GM13976 (cell line): ENCODE data around the gene AR.

Source experiments
- DNase-seq: peaks from one replicate; pipeline ENCODE4 v3.0.0; 2012; ENCODE audit warnings: low spot score
- in situ Hi-C: fragments of 300-500 bp; cut with MboI; formaldehyde crosslinking; loops from one replicate; pipeline ENCODE4 v1.12.0; 2022; ENCODE audit warnings: low sequenced_read_pairs, mixed read lengths, inconsistent platforms; ENCODE audit not compliant: unreplicated experiment
- TF ChIP-seq, protein P1 (sequence below): IDR thresholded peaks from 2 replicates; pipeline ENCODE4 v1.5.1; 2012; ENCODE audit warnings: borderline replicate concordance, mild to moderate bottlenecking; ENCODE audit not compliant: insufficient read depth; ENCODE audit errors: extremely low read depth, missing control alignments, control extremely low read depth

Gene AR

DNA sequence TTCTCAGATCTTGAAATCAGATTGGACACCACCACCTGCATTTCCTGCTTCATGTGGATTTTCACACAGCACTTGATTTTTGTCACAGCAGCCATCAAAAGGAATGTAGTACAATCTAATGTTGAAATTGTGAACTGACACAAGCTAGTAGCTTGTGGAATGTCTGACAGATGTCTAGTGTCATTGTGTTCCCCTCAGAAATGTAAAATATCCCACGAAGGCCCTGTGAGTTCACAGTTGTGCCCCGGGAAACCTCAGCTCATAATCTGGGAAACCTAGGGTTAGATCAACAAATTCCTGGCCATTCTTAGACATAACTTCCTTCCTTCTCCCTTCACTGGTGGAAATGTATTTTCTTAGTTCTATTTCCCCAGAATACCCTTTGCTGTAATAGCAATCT is 205.7 kb downstream of the AR start:
- DNase-seq, result no peak
- TF ChIP-seq, protein P1, sequence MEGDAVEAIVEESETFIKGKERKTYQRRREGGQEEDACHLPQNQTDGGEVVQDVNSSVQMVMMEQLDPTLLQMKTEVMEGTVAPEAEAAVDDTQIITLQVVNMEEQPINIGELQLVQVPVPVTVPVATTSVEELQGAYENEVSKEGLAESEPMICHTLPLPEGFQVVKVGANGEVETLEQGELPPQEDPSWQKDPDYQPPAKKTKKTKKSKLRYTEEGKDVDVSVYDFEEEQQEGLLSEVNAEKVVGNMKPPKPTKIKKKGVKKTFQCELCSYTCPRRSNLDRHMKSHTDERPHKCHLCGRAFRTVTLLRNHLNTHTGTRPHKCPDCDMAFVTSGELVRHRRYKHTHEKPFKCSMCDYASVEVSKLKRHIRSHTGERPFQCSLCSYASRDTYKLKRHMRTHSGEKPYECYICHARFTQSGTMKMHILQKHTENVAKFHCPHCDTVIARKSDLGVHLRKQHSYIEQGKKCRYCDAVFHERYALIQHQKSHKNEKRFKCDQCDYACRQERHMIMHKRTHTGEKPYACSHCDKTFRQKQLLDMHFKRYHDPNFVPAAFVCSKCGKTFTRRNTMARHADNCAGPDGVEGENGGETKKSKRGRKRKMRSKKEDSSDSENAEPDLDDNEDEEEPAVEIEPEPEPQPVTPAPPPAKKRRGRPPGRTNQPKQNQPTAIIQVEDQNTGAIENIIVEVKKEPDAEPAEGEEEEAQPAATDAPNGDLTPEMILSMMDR, result no peak

DNA sequence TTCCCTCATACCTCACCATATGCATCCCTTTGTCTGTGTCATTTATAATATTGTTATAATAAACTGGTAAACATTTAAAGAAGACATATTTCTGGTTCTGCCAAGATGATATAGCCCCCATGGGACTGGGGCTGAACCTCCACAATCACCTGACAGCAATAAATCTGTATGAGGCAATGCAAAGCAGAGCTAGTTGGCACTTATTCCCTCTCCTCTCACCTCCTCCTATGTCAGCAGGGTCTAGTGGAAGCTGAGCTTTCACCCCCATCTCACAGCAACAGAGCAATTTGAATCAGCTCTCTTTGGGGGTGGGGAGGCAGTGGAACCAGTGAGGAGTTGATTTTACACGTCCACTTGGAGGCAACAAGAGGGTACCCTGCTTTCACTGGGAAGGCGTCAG is 206.9 kb downstream of the AR start:
- DNase-seq, result no peak
- TF ChIP-seq, protein P1, result no peak
- in situ Hi-C loops, result no loop called here

More for the DNA sequence above, 205.7 kb downstream of the AR start:
- in situ Hi-C loops, result no loop called here

DNA sequence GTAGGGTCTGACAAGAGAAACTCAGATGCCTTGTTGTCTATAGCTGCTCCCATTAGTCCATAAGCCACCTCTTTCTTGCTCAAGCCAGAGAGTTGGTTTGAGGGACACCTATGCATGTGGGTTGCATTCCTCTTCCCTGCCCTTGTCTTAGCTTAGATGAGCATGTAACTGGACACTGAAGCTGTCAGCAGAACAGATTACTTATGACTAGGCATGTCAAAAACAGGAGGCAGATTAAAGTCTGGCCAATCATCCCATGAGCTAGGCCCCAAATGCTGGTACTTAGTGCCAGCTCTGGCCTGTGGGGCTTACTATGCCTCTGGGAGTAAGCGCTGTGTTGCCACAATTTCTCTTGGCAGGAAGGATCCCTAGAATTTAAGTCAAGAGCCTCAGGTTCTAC is 215.2 kb downstream of the AR start:
- TF ChIP-seq, protein P1, result no peak
- DNase-seq, result no peak
- in situ Hi-C loops, result no loop called here

DNA sequence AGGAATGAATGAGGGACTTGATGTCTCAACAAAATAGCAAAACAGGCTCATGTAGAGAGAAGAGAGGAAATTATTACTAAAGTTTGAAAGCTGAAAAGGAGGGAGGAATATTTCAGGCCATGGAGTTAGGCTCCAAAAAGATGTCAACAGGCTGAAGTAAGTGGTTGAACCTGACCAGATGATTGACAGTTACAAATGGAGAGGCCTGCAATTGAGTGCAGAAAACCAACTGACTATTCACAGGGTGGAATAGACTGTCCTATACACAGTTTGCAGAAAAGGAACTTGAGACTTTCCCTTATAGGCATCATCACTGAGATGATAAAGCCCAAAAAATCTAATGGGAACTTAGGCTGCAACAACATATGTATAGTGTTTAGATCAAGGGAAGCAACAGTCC is 233.3 kb downstream of the AR start:
- in situ Hi-C loops, result no loop called here
- DNase-seq, result no peak
- TF ChIP-seq, protein P1, result no peak

DNA sequence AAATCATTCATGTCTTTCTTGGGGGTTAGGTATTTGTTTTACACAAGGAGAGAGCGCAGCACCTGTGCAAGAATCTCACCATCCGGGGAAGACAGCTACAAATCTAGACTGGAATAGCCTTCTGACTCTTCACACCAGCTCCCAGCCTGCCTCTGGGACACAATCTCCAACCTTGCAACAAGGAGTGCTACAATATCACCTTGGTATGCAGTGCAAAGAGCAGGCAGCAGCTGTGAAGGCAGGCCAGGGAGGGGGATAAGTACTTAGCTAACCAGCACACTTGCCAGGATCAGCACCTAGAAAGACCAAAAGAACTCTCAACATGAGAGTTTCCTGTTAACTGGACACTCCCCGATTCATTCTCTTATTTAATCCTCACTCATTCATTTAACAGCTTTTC is 235.3 kb downstream of the AR start:
- in situ Hi-C loops, result no loop called here
- no peak for DNase-seq
- TF ChIP-seq, protein P1, result no peak
